ENCODE data around the gene IGFBP3.

IGFBP3 gene, protein sequence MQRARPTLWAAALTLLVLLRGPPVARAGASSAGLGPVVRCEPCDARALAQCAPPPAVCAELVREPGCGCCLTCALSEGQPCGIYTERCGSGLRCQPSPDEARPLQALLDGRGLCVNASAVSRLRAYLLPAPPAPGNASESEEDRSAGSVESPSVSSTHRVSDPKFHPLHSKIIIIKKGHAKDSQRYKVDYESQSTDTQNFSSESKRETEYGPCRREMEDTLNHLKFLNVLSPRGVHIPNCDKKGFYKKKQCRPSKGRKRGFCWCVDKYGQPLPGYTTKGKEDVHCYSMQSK

DNA sequence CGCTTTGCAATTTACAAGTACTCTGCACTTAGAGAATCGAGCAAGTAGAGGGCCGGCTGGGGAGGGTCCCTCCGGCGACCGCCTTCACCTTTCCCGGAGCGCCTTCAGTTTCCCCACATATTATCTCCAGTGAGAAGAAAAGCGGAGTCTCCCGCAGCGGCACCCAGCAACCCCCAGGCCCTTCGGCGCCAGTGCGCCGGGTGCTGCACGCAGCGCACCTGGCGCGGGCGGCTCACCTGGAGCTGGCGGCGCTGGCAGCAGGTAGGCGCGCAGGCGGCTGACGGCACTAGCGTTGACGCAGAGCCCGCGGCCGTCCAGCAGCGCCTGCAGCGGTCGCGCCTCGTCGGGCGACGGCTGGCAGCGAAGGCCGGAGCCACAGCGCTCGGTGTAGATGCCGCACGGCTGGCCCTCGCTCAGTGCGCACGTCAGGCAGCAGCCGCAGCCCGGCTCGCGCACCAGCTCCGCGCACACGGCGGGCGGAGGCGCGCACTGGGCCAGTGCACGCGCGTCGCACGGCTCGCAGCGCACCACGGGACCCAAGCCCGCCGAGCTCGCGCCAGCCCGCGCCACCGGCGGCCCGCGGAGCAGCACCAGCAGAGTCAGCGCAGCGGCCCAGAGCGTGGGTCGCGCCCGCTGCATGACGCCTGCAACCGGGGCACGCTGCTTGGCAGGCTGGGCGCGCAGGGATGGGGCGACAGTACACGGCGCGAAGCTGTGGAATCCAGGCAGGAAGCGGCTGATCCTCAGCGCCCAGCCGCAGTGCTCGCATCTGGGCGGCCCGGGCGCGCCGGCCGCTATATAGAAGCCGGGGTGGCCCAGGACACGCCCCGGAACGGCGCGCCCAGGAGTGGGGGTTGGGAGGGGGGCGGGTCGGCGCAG is at the start of gene IGFBP3:
TSS of gene IGFBP3 (minus strand) at position 771 of the 879 bp plus-strand sequence. CDS start at position 639, 132 bp downstream.
- Histone ChIP-seq H3K9ac (ENCODE audit: low read length in 5 of 5) (peak within 1 kb of the TSS in 1 of 5 donors; percentile 10), H3K27me3 (ENCODE audit: control insufficient read depth in 5 of 5, insufficient read depth in 4 of 5, low read length in 5 of 5) (peaks cover 0 to 22% (median 15%) of the 10 kb centered on the region in 5 donors), H3K4me1 (ENCODE audit: control insufficient read depth in 5 of 5, insufficient read depth in 5 of 5, low read length in 5 of 5) (peaks cover 2 to 61% (median 53%) of the 10 kb centered on the region in 5 donors), H3K36me3 (ENCODE audit: control insufficient read depth in 5 of 5, insufficient read depth in 5 of 5, low read length in 5 of 5) (peaks cover 0 to 15% (median 9%) of the 10 kb centered on the region in 5 donors), H3K27ac (ENCODE audit: low read depth, low read length) (no peak within 1 kb of the TSS), H3K4me3 (ENCODE audit: low read depth in 1 of 5, low read length in 5 of 5) (peak within 1 kb of the TSS; percentile 68 to 76 (median 70)), H3K9me3 (ENCODE audit: control insufficient read depth in 5 of 5, low read length in 5 of 5) (no peaks in the 10 kb centered on the region)

GRCh38 chr7:45970454-45970853 is 49.4 kb upstream of the IGFBP3 start:
- Histone ChIP-seq H3K9me3 (ENCODE audit: control insufficient read depth in 5 of 5, low read length in 5 of 5) (no peaks in the 10 kb centered on the region), H3K36me3 (ENCODE audit: control insufficient read depth in 5 of 5, insufficient read depth in 5 of 5, low read length in 5 of 5) (no peaks in the 10 kb centered on the region), H3K27me3 (ENCODE audit: control insufficient read depth in 5 of 5, insufficient read depth in 4 of 5, low read length in 5 of 5) (no peaks in the 10 kb centered on the region), H3K9ac (ENCODE audit: low read length in 5 of 5) (no peak overlapping the region), H3K4me3 (ENCODE audit: low read depth in 1 of 5, low read length in 5 of 5) (no peak overlapping the region), H3K27ac (ENCODE audit: low read depth, low read length) (no peak overlapping the region), H3K4me1 (ENCODE audit: control insufficient read depth in 5 of 5, insufficient read depth in 5 of 5, low read length in 5 of 5) (no peaks in the 10 kb centered on the region)

DNA sequence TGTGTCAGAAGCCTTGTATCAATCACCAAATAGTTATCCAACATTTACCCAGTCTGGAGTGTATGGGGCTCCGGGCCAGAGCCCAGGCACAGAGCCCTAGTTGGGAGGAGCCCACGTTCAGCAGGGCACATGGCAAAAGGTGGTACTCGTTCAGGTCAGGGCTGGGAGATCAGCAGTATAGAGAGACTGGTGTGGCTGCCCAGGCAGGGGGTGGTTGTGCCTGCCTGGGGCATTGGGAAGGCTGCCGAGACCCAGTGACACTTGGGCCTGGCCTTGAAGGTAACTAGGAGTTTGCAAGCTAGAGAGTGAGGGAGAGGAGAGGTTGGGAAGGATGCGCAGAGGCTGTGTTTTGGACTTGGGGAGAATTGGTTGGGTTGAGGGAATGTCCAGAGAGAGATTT is 48.9 kb upstream of the IGFBP3 start:
- no peaks in the 10 kb centered on the region for H3K36me3 ChIP-seq (ENCODE audit: control insufficient read depth in 5 of 5, insufficient read depth in 5 of 5, low read length in 5 of 5)
- H3K27ac ChIP-seq (ENCODE audit: low read depth, low read length) = no peak overlapping the region

DNA sequence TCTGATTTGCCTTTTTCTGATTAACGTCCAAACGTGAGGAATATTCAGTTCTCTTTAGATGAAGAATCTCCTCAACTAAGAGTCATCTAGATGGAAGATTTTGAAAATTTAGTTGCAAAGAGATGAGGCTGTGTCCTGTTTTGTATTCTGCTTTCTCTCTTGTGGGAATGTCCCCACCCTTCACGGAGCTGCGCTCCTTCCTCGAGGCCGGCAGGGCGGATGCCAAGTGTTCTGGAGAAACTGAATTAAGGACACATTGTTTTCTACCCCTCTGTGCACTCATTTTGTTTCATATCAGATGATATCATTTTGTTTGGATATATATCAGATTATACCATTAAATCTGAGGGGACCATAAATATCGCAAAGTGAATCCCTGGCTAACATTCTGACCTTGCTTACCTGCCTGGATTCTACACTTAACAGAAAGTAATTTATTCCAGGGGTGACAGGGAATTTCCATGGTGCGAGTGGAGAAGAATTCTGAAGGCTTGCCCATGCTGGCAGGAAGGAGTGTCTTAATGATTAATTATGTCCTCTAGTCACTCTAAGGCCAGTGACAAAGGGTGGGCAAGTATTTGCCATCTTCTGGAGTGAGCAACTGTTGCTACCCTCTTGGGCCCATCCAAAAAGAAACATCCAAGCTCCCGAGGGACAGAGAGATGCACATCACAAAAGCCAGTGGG is 47.9 kb upstream of the IGFBP3 start:
- no peaks in the 10 kb centered on the region for H3K4me1 ChIP-seq (ENCODE audit: control insufficient read depth in 5 of 5, insufficient read depth in 5 of 5, low read length in 5 of 5)
- H3K9ac ChIP-seq (ENCODE audit: low read length in 5 of 5) = no peak overlapping the region
- H3K4me3 ChIP-seq (ENCODE audit: low read depth in 1 of 5, low read length in 5 of 5) = no peak overlapping the region
- no peaks in the 10 kb centered on the region for H3K9me3 ChIP-seq (ENCODE audit: control insufficient read depth in 5 of 5, low read length in 5 of 5)
- no peaks in the 10 kb centered on the region for H3K36me3 ChIP-seq (ENCODE audit: control insufficient read depth in 5 of 5, insufficient read depth in 5 of 5, low read length in 5 of 5)
- H3K27ac ChIP-seq (ENCODE audit: low read depth, low read length) = no peak overlapping the region
- H3K27me3 ChIP-seq (ENCODE audit: control insufficient read depth in 5 of 5, insufficient read depth in 4 of 5, low read length in 5 of 5) = no peaks in the 10 kb centered on the region

More for the DNA sequence above, 48.9 kb upstream of the IGFBP3 start:
- Histone ChIP-seq H3K4me1 (ENCODE audit: control insufficient read depth in 5 of 5, insufficient read depth in 5 of 5, low read length in 5 of 5) (no peaks in the 10 kb centered on the region), H3K9me3 (ENCODE audit: control insufficient read depth in 5 of 5, low read length in 5 of 5) (no peaks in the 10 kb centered on the region), H3K4me3 (ENCODE audit: low read depth in 1 of 5, low read length in 5 of 5) (no peak overlapping the region), H3K9ac (ENCODE audit: low read length in 5 of 5) (no peak overlapping the region), H3K27me3 (ENCODE audit: control insufficient read depth in 5 of 5, insufficient read depth in 4 of 5, low read length in 5 of 5) (no peaks in the 10 kb centered on the region)

DNA sequence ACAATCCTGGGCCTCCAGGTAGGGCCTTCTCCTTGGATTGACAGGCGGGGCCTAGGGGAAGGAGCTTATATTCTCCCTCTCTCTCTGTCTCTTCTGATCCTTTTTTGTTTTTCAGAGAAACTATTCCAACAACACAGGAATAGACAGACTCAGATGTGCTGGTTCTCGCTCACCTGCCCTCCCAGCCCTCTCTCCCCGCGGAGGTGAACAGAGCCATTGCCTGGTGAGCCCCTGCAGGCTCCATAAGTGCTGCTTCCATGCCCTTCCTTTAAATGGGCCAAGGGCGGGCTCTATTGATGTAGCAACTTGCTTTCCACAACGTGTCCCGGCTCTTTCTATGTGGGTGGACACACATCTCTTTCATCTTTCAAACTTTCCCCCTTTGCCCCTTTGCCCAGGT is 47.2 kb upstream of the IGFBP3 start:
- H3K9ac ChIP-seq (ENCODE audit: low read length in 5 of 5) = no peak overlapping the region

DNA sequence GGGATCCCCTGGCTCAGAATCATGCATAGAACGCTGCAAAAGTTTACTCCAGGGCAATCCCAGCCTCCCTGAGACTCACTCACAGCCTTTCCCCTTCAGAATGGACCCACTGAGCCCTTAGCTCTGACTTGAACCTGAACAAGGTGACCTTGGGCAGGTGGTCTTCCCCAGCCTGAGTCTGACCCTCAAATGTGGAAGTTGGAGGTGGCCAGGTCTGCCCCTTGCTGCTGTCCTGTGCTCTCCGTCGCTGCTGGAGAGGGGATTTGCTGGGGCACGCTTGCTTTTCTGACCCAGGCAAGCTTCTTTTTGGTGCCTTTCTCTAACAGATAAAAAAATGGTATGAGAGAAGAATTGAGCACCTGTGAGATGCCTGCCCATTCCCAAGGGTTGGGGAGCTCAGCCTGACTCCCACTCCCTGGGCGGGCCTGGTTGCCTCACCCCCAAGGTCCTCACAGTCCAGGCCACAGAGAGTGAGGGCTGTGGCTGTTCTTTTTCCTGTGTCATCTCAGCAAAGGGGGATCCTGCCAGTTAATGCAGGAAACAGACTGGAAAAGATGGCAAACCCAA is 46.6 kb upstream of the IGFBP3 start:
- H3K4me3 ChIP-seq (ENCODE audit: low read depth in 1 of 5, low read length in 5 of 5) = no peak overlapping the region
- no peak overlapping the region for H3K27ac ChIP-seq (ENCODE audit: low read depth, low read length)
- H3K27me3 ChIP-seq (ENCODE audit: control insufficient read depth in 5 of 5, insufficient read depth in 4 of 5, low read length in 5 of 5) = no peaks in the 10 kb centered on the region
- H3K9me3 ChIP-seq (ENCODE audit: control insufficient read depth in 5 of 5, low read length in 5 of 5) = no peaks in the 10 kb centered on the region
- H3K4me1 ChIP-seq (ENCODE audit: control insufficient read depth in 5 of 5, insufficient read depth in 5 of 5, low read length in 5 of 5) = no peaks in the 10 kb centered on the region
- no peaks in the 10 kb centered on the region for H3K36me3 ChIP-seq (ENCODE audit: control insufficient read depth in 5 of 5, insufficient read depth in 5 of 5, low read length in 5 of 5)
- no peak overlapping the region for H3K9ac ChIP-seq (ENCODE audit: low read length in 5 of 5)

More for the DNA sequence above, 47.2 kb upstream of the IGFBP3 start:
- Histone ChIP-seq H3K9me3 (ENCODE audit: control insufficient read depth in 5 of 5, low read length in 5 of 5) (no peaks in the 10 kb centered on the region), H3K4me1 (ENCODE audit: control insufficient read depth in 5 of 5, insufficient read depth in 5 of 5, low read length in 5 of 5) (no peaks in the 10 kb centered on the region), H3K27ac (ENCODE audit: low read depth, low read length) (no peak overlapping the region), H3K36me3 (ENCODE audit: control insufficient read depth in 5 of 5, insufficient read depth in 5 of 5, low read length in 5 of 5) (no peaks in the 10 kb centered on the region), H3K27me3 (ENCODE audit: control insufficient read depth in 5 of 5, insufficient read depth in 4 of 5, low read length in 5 of 5) (no peaks in the 10 kb centered on the region), H3K4me3 (ENCODE audit: low read depth in 1 of 5, low read length in 5 of 5) (no peak overlapping the region)

DNA sequence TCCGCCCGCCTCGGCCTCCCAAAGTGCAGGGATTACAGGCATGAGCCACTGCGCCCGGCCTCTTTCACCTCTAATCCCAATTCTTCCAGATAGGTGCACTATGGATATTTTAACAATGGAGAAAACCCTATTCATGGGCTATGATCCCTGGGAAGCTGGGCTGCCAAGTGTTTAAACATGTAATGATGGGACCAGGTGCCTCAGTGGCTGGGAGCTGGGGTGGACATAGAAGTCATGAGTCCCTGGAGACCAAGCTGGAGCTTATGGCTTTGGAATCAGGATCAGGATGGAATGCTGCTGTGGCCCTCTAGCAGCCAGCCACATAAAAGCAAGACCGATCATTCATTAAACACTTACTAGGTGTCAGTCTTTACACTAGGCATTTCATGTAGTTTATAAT is 41.8 kb upstream of the IGFBP3 start:
- Histone ChIP-seq H3K9ac (ENCODE audit: low read length in 5 of 5) (no peak overlapping the region), H3K27ac (ENCODE audit: low read depth, low read length) (no peak overlapping the region), H3K27me3 (ENCODE audit: control insufficient read depth in 5 of 5, insufficient read depth in 4 of 5, low read length in 5 of 5) (no peaks in the 10 kb centered on the region), H3K36me3 (ENCODE audit: control insufficient read depth in 5 of 5, insufficient read depth in 5 of 5, low read length in 5 of 5) (no peaks in the 10 kb centered on the region), H3K9me3 (ENCODE audit: control insufficient read depth in 5 of 5, low read length in 5 of 5) (no peaks in the 10 kb centered on the region), H3K4me1 (ENCODE audit: control insufficient read depth in 5 of 5, insufficient read depth in 5 of 5, low read length in 5 of 5) (no peaks in the 10 kb centered on the region), H3K4me3 (ENCODE audit: low read depth in 1 of 5, low read length in 5 of 5) (no peak overlapping the region)

DNA sequence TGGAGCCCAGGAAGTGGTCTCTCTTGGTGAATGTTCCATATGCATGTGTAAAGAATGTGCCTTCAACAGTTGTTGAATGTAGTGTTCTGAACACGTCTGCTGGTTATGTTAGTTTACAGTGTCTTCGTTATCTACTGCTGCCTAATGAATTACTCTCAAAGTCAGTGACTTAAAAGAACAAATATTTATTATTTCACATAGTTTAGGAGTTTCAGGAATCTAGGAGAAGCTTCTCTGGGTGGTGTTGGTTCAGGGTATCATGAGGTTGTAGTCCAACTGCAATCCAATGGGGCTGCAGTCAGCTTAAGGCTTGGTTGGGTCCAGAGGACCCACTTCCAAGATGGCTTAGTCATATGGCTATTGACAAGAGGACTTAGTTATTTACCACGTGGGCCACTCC is 36.6 kb upstream of the IGFBP3 start:
- H3K9ac ChIP-seq (ENCODE audit: low read length in 5 of 5) = no peak overlapping the region
- H3K36me3 ChIP-seq (ENCODE audit: control insufficient read depth in 5 of 5, insufficient read depth in 5 of 5, low read length in 5 of 5) = no peaks in the 10 kb centered on the region
- H3K4me3 ChIP-seq (ENCODE audit: low read depth in 1 of 5, low read length in 5 of 5) = no peak overlapping the region
- H3K27ac ChIP-seq (ENCODE audit: low read depth, low read length) = no peak overlapping the region
- peaks cover 0 to 5% (median 3%) of the 10 kb centered on the region in 5 donors for H3K9me3 ChIP-seq (ENCODE audit: control insufficient read depth in 5 of 5, low read length in 5 of 5)
- no peaks in the 10 kb centered on the region for H3K4me1 ChIP-seq (ENCODE audit: control insufficient read depth in 5 of 5, insufficient read depth in 5 of 5, low read length in 5 of 5)
- no peaks in the 10 kb centered on the region for H3K27me3 ChIP-seq (ENCODE audit: control insufficient read depth in 5 of 5, insufficient read depth in 4 of 5, low read length in 5 of 5)

DNA sequence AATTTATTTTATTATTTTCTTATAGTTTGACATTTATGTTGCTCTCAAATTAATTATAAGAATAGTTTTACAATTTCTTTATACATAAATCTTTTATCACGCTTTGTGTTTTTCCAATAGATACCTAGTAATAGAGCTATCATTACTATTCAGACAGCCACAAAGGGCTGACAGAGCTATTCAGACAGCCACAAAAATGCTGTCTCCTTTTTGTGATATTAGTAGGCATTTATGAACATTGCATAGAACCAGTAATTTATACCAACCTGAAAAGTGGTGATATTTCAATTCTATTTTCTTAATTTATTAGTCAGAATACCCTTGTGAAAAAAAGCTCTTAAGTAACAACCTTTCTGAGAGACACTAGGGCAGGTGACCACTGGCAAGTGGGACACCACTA is 34.2 kb upstream of the IGFBP3 start:
- Histone ChIP-seq H3K4me1 (ENCODE audit: control insufficient read depth in 5 of 5, insufficient read depth in 5 of 5, low read length in 5 of 5) (no peaks in the 10 kb centered on the region), H3K36me3 (ENCODE audit: control insufficient read depth in 5 of 5, insufficient read depth in 5 of 5, low read length in 5 of 5) (no peaks in the 10 kb centered on the region), H3K4me3 (ENCODE audit: low read depth in 1 of 5, low read length in 5 of 5) (no peak overlapping the region), H3K27me3 (ENCODE audit: control insufficient read depth in 5 of 5, insufficient read depth in 4 of 5, low read length in 5 of 5) (no peaks in the 10 kb centered on the region), H3K27ac (ENCODE audit: low read depth, low read length) (no peak overlapping the region), H3K9me3 (ENCODE audit: control insufficient read depth in 5 of 5, low read length in 5 of 5) (peaks cover 0 to 5% (median 3%) of the 10 kb centered on the region in 5 donors), H3K9ac (ENCODE audit: low read length in 5 of 5) (no peak overlapping the region)
